ENCODE measurements around the gene ATG10.
A peak's percentile ranks its signal among the peaks of the same experiment; 100 is the strongest.
"Not testable (repeated sequence)": the region's sequence is repeated elsewhere in the genome, so short reads cannot be mapped to it uniquely, and the experiment has no call there.

Gene ATG10

DNA sequence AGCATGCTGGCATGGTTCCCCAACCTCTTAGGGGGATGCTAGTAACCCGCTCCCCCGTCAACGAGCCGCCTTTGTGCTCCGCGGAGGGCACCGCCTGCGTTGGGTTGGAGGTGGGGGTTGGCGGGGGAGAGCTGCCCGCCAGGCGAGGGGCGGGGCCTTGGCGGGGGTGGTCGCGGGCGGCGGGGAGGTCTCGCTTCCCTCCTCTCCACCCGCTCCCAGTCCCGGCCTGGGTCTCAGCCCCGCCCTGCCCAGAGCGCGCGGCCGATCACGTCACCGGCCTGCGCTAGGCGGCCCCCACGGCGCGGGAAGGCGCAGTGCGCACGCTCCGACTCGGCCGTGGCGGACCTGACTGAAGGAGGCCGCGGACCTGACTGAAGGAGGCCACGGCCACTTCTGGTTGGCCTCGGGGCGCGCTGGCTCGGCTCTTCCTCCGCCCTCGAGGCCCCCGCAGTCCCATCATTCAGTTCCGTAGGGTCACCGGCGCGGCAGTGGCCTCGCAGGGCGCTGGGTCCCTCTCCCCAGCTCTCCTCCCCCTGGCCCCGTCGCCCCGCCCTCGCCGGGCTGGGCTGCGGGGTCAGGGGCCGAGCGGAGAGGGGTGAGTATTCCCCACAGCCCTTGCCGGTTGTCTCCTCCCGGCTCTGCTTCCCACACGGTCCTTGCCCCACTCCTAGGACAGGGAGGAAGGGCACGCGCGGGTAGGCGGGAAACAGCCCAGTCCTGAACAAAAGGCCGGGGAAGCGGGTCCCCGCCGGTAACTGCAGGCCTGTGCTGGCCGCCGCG, at the start of gene ATG10:
Gene ATG10, plus strand, starts transcription at position 312 of the 780 bp plus-strand sequence. CDS start 15,548 bp downstream, outside the sequence.
- DNase-seq = peak; percentile 62 to 97 (median 92)

DNA sequence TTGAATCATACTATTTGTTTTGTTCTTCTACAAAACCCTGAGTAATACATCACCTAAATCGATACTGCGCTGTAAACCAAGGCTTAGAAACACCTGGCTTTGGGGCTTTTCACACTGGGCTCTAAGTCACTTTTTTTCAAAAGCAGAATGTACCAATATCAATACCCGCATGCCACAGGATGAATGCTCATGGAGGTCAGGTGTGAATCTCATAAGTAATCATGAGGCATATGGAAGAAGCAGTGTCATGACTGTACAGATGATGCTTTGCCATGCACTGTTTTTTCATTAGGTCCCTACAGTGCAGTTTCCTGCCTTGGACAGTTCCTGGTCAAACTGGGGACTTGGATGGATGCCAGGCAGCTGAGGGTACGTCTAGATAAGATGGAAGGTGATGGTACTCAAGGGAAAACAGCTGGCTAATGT, 49.0 kb upstream of the ATG10 start:
- no peak for DNase-seq

DNA sequence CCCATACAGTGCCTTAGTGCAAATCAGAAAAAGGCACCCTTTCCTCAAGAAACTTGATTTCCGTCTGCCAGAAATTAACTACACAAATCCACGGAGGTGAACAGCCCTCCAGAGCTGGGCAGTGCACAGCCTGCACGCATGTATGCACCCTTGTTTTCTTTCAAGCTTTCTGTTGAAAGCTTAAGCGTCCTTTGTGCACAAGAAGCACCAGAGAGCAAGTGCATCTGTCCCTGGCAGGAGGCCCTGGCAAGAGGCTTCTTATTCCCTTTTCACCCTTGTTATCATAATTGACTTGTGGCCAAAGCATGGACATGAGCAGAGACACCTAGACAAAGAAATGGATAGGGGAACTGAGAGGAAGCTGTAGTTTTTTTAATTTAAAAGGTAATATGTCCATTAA, 47.4 kb upstream of the ATG10 start:
- DNase-seq = peak in 18 of 58 donors; percentile 3 to 47 (median 18)

DNA sequence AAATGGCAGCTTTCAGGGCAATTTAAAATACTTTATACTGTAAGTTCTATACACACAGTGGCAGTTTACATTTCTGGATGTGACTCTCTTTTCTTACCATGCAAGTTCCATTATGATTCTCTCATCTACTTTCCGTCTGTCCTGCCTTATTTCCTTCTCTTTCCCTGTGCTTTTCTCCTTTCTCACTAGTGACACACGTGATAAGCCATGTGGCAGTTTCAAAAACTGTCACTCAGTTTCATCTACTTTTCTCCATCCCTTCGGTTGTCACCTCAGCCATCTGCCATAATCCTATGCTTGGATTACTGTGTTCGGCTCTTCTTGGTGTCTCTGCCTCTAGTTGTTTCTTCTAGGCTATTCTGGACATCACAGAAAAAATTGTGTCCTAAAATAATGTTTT, 46.8 kb upstream of the ATG10 start:
- no peak for DNase-seq

DNA sequence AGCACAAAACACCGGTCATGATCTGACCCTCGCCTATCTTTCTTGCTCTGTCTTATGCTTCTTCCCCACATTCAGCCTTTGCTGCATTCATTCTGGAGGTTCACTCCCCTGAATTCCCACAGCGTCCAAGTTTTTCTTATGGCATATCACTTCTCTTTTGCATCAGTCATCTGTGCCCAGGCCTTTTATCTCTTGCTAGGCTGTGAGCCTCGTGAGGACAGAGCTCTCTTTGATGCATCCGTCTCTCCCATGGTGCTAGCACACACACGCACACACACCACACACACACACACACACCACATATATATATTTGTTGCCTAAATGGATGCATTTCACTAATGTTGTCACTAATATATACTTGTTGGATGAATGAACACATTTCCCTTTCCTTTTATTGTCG, 45.8 kb upstream of the ATG10 start:
- no peak for DNase-seq

DNA sequence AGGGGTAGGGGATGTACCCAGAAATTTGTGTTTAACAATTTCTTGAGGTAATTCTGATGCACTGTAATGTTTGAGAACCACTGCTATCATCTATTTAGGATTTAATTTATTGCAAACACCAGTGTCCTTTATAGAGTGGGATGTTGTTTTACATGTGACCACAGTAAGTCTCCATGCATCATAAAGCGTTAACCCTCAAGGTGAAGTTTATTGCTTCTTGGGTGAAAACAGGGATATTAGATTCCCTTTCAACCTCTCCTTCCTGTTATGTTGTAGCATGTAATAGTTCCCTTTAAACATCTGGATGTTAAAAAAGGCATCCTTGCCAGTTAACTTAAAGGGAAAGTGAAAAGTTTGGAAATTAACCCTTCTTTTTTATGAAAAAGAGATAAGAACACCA, 35.8 kb upstream of the ATG10 start:
- no peak for DNase-seq

DNA sequence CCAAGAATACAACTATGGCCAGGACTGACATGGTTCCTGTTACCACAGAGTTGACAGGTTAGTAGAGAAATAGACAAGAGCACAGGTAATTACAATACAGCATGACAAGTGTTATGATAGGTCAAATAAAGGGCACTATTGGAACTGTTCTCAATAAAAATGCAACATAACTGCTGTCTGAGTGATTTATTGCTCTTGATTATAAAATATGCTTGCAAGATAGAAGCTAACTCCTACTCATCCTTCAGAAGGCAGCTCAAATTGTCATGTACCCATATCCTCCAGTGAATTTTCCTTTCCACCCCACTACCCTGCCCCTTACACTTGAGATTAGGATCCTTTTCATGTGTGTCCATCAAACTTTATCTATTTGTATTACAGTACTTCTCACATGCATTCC, 35.1 kb upstream of the ATG10 start:
- no peak for DNase-seq

DNA sequence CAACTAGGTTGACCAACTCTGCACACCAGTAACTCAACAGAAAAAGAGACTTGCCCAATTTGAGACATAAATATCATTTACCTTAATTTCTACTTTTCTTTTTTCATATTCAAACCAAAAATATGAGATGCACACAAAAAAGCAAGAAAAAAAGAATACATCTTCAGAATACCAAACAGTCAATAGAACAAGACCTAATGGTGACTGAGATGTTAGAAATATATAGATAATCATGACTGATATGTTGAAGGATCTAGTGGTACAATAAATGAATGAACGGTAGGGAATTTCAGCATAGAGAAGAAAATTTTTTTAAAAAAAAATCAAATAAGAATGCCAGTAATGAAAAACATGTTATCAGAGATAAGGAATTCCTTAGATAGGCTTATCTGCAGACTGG, 29.1 kb upstream of the ATG10 start:
- DNase-seq = no peak

DNA sequence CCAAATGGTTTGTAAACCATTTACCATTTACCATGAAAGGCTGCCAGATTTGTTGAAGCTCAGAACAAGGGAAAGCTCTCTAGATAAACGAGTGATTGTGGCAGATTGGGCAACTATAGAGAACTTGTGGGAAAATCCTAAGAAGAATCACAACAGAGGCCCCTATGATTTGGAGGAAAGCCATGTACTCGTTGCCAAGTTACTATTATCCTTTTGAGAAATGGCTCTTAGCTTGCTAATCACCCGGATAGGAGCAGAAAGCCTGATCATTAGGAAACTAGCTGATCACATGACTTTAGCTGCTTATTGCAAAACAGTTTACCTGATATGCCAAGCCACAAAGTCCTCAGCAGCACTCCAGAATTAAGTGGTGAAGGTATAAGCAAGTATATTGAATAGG, 23.5 kb upstream of the ATG10 start:
- DNase-seq = no peak

DNA sequence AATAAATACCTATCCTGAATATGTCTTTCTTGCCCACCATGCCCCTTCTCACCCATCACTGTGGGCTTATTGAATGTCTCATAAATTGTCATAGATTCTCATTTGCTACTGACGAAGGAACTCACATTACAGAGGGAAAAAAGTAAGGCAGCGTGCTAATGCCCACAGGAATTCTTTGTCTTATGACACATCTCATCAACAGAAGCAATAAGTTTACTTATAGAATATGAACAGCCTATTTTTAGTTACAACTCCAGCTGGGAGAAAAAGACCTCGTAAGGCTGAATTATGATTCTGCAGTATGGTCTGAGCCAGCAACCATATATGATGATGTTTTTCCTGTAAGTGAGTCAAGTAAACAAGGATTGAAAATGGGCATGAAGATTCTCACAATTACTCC, 22.4 kb upstream of the ATG10 start:
- DNase-seq = no peak

DNA sequence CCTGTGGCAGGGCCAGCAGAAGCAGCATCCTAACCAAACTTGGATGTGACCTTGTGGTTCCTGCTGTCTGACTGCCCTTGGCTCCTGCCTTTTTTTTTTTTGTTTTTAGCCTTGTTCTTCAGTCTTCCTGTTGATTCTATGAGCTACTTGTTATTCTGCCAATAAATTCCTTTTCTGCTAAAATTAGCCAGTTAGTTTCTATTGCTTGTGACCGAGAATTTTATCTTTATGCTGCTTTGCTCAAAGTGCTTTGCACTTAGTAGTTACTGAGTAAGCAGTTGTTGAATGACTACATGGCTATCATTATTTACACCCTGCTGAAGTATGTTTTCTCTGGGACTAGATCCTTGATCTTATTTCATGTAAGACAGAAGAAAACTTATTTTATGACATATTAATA, 20.8 kb upstream of the ATG10 start:
- no peak for DNase-seq

DNA sequence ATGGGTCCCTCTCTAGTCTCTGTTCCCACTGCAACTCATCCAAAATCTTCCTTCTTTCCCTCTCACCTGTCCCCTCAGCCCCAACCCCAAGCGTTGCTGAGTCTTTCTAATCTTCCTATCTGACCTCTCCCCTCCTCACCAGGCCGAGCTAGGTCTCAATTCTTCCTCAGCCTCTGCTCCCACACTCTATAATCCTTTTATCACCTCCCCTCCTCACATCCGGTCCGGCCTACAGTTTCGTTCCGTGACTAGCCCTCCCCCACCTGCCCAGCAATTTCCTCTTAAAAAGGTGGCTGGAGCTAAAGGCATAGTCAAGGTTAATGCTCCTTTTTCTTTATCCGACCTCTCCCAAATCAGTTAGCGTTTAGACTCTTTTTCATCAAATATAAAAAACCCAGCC, 17.0 kb upstream of the ATG10 start:
- DNase-seq = not testable (repeated sequence)

DNA sequence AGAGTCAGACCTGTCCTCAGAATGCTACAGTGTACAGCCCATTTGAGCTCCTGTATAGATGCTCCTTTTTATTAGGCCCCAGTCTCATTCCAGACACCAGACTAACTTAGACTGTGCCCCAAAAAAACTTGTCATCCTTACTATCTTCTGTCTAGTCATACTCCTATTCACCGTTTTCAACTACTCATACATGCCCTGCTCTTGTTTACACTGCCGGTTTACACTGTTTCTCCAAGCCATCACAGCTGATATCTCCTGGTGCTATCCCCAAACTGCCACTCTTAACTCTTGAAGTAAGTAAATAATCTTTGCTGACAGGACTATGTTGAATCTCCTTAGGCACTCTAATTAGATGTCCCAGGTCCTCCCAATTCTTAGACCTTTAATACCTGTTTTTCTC, 13.7 kb upstream of the ATG10 start:
- DNase-seq = not testable (repeated sequence)

DNA sequence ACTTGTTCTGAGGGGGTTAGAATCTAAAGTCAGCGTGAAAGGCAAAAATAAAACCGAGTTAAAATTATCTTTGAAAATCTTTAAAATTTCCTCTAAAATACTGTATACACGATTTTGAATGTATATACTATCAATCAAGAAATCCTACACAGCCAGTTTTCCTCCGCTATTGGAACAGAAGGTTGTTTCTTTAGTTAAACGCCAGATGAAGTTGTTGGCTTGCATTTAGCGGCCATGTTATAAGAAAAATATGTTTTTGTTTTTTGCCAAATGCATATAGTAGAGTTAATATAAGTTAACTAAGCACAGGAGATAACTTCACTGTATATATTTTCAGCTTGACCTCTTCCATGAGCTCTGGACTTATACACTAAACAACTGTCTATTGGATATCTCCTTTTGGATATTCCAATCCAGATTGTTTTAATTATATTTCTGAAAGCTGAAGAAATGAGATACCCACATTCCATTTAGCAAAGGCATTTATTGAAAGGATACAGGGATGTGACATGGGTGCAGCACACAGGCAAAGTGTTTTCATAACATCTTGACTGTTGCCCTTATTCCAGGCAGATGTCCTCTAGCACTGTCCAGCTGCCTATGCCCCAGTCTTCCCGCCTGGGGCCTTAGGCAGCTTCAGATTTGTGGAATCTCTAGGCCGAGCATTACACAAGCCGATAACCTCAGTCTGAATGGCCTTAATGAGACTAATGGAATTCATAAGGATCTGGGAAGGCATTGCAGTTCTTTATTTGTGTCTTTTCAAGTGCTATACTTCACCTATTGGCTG, 10.0 kb upstream of the ATG10 start:
- no peak for DNase-seq

DNA sequence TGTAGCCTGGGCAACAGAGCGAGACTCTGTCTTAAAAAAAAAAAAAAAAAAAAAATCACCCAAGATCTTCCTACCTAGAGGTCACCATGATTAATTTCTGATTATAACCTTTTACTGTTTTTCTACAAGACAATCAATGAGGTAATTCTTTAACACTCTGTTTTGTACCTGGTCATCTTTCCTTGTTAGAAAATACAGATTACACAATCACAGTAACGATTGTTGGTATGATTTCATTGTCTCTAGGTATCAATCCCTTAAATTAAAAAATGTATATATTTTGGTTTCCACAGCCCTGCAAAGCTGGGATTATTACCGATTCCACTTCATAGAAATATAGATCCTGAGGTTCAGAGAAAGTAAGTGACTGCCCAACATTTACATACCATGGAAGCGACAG, 8.3 kb upstream of the ATG10 start:
- no peak for DNase-seq

DNA sequence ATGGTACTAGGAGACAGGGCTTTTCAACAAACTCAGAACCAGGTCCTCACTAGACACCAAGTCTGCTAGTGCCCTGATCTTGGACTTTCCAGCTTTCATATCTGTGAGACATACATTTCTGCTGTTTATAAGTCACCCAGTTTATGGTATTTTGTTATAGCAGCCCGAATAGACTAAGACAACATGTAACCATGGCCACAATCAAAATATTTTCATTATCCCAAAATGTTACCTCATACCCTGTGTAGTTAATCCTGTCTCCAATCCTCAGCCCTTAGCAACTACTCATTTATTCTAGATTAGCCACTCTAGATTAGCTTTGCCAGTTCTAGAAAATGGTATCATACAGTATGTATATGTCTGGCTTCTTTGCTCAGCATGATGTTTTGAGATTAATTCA, 6.3 kb upstream of the ATG10 start:
- no peak for DNase-seq

DNA sequence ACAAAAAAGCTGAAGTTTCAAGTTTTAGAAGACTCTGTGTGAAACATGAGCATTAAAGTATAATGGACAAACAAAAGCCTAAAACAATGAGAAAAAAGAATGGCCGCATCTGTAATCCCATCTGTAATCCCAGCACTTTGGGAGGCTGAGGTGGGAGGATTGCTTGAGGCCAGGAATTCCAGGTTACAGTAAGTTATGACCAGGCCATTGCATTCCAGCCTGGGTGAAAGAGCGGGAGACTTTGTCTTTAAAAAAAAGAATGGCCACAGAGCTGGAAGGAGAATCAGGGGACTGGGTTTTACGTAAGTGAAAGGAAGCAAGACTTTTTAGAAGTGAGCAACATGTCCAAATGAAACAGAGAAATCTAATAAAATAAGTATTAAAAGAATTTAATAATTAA, 2.6 kb upstream of the ATG10 start:
- no peak for DNase-seq

DNA sequence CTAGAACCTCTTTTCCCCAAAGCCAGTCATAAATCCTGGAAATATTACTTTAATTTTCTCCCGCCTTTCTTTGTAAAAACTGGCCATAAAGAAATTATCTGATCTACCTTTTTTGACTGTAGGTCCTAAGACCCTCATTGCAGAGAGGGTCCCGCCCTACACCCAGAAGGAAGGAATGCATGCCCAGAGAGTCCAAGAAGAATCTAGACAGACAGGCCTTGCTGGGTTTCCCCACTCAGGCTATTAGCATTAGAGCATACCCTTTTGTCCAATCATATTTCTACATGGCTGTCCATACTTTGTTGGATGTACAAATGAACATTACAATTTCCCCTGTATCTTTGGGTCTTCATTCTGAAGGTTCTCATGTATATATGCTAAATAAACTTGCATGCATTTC, 1.9 kb upstream of the ATG10 start:
- no peak for DNase-seq

DNA sequence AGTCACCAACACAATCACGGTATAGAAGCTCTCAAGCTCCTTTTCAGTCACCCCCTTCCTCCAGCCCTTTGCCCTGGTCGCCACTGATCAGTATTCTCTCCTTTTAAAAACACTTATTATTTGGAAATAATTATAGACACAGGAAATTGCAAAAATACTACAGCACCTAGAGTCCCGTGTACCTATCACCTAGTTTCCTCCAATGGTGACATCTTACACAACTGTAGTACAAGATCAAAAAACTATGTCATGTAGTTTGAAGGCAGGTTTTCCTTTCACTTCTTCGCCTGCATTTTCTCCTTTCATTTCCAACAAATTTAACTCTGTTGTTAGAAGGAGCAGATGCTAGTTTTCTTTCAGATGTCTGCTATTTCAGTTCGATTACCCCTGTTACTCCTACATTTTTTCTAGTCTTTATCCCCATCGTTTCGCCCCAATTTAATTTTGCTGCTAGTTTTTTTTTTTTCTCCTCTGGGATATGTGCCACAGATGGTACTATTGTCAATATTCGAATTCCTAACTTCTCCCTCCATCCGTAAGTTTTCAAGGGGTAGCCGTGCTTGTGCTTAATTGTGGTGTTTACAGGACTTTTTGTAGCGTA, 612 bp upstream of the ATG10 start:
- DNase-seq = peak in 3 of 58 donors; percentile 0 to 43 (median 0)

DNA sequence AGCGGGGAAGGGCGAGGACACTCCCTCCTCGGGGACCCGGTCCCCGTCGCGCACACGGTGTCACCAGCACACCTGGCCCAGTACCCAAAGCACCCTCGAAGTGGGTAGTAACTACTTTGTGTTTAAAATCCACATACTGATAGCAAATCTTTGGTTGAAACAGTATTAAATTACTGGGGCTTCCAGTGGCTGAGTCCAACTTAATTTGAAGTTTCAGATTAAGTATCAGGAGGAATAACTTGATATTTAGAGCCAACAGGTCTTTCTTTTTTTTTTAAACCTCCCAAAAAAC, 615 bp downstream of the ATG10 start:
- DNase-seq = no peak

DNA sequence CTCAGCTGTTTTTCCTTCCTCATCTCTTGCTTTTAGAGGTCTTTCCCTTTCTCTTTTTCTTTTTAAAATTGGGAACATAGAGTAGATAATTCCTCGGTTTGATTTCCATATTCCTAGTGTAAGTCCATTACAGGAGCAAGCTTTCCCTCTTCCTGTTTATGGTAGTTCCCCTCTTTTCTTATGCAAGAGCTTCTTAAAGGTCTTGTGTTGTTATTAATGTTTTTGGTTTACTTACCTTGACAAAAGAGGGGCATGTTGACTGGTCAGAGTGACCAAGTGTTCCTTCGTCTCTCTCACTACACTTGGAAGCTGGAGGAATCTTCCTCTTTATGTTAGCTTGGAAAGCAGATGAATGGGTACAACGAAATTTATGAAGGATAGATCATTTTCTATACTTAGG, 8.3 kb downstream of the ATG10 start:
- no peak for DNase-seq

DNA sequence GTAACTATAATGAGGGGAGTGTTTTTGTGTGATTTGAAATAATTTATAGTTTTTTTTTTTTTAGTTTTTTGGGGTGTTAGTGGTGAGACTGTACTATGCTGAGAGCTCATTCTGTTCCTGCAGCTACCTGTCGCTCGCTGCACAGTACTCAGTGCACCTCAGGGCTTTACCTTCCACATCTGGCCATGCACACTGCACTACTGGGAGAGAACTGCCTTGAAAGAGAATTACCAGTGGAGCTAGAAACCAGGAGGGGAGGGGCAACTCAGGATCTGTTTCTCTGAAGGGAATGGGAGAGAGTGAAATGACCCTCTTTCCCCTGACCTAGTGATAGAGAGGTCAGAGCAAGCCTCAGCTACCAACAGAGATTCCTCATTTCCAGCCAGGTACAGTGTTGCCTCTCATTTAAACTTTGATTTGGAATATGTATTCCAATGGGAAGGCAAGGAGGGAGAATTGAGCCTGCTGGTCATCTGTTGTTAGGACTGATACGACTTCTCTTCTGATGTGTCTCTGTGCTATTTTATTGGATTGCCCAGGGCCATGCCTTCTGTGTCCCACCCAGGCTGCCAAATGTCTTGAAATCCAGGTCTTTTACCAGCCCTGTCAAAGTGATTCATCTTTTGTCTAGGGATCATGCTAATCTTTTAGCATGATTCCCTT, 8.9 kb downstream of the ATG10 start:
- DNase-seq = no peak
